Measurements from ENCODE around the gene CD248.
"Not testable (repeated sequence)": the region's sequence is repeated elsewhere in the genome, so short reads cannot be mapped to it uniquely, and the experiment has no call there.

The CD248 gene

GRCh38 chr11:66276619-66277018, 40.2 kb downstream of the CD248 start:
- DNase-seq (ENCODE audit: low read depth) = not testable (repeated sequence)

GRCh38 chr11:66275984-66276612, 40.7 kb downstream of the CD248 start:
- DNase-seq (ENCODE audit: low read depth) = no peak

- no peak for DNase-seq (ENCODE audit: low read depth)
Observed at GRCh38 chr11:66275396-66275795, 41.4 kb downstream of the CD248 start.

- DNase-seq (ENCODE audit: low read depth) = no peak
Observed at GRCh38 chr11:66274219-66274618, 42.6 kb downstream of the CD248 start.

GRCh38 chr11:66272596-66272995, 44.2 kb downstream of the CD248 start:
- no peak for DNase-seq (ENCODE audit: low read depth)

GRCh38 chr11:66271816-66272215, 45.0 kb downstream of the CD248 start:
- no peak for DNase-seq (ENCODE audit: low read depth)

- no peak for DNase-seq (ENCODE audit: low read depth)
Observed at GRCh38 chr11:66268952-66269905, 47.6 kb downstream of the CD248 start.

- peak; percentile 100 for DNase-seq (ENCODE audit: low read depth)
Observed at GRCh38 chr11:66268244-66268951, 48.4 kb downstream of the CD248 start, which contains the start of gene RAB1B. Gene RAB1B (plus strand): TSS chr11:66268639. CDS start chr11:66268680, 41 bp downstream.

GRCh38 chr11:66267379-66268243, 49.2 kb downstream of the CD248 start:
- peak; percentile 79 for DNase-seq (ENCODE audit: low read depth)

- no peak for DNase-seq (ENCODE audit: low read depth)
Observed at GRCh38 chr11:66267039-66267378, 49.8 kb downstream of the CD248 start.

- DNase-seq (ENCODE audit: low read depth) = no peak
Observed at GRCh38 chr11:66266378-66267038, 50.3 kb downstream of the CD248 start.

GRCh38 chr11:66265531-66266377, 51.1 kb downstream of the CD248 start:
- no peak for DNase-seq (ENCODE audit: low read depth)

- no peak for DNase-seq (ENCODE audit: low read depth)
Observed at GRCh38 chr11:66264914-66265313, 51.9 kb downstream of the CD248 start.

All from activated T-cell treated with anti-CD3 and anti-CD28 coated beads for 24 hours (primary cell).